K562 (cell line): ENCODE measurements around the gene FAM219A. TPM values are rescaled to one million over a fixed set of nuclear protein-coding genes. Genes with fewer than 3 reads are reported as not detected.

Experiments used
- ATAC-seq: fragments of 200-7000 bp; cut with Tn5 transposase; 3 replicates; pipeline ENCODE4 v1.9.1; 2020; ENCODE audit warnings: moderate library complexity
- BruUV-seq: library from RNA; stranded (reverse); fragments of 400-500 nt; replicated peaks from 2 replicates; lab custom pipeline; 2021; lab: Mats Ljungman, UMichigan
- CTCF ChIA-PET: fragments of 300-600 bp; formaldehyde crosslinking; extraction: SDS; loops from one replicate; lab custom pipeline; 2021; ENCODE audit warnings: low intra/inter-chr PET ratio; lab: Yijun Ruan, JAX
- POLR2A ChIA-PET: fragments of 300-600, 350-650 bp; sonication (Branson Sonifier 250); formaldehyde crosslinking; extraction: SDS; loops from one replicate; lab custom pipeline; 2021; ENCODE audit warnings: antibody characterized with exemption, inconsistent platforms; lab: Yijun Ruan, JAX
- DNase-seq, 4 experiments: peaks; one replicate each; pipeline versions ENCODE4 v3.0.0 to v3.0.0-alpha.2; 2011 to 2018; ENCODE audit warnings: low spot score in 3 of 4, mixed read lengths in 3 of 4; ENCODE audit errors: extremely low read depth in 1 of 4
- FAIRE-seq: peaks from 2 replicates; lab custom pipeline; 2011; peaks lifted over from hg19 to GRCh38; lab: Jason Lieb, UNC
- H2AFZ ChIP-seq: 2 replicates; pipeline ENCODE4 v1.6.0; 2011; ENCODE audit warnings: low read depth, low read length, control low read depth, inconsistent platforms
- H3K27ac ChIP-seq: fragments of 200-600 bp; 3 replicates; pipeline ENCODE4 v1.8.0; 2011; ENCODE audit warnings: low read depth, mild to moderate bottlenecking, control low read depth, inconsistent platforms, low read length, moderate library complexity, mixed read lengths; ENCODE audit errors: extremely low read depth
- H3K27me3 ChIP-seq, 2 experiments: fragments of 300-600 bp in 1 of 2; 2 replicates in 1 of 2; 3 replicates in 1 of 2; pipeline versions ENCODE4 v1.6.0 to v1.8.0; 2011; ENCODE audit warnings: inconsistent platforms in 2 of 2, low read length in 2 of 2, mild to moderate bottlenecking in 1 of 2, mixed read lengths in 1 of 2, moderate library complexity in 1 of 2; ENCODE audit not compliant: control insufficient read depth in 2 of 2, insufficient read depth in 2 of 2
- H3K36me3 ChIP-seq: fragments of 300-600 bp; 3 replicates; pipeline ENCODE4 v1.8.0; 2011; ENCODE audit warnings: mild to moderate bottlenecking, low read length, inconsistent platforms; ENCODE audit not compliant: control insufficient read depth, insufficient read depth
- H3K4me1 ChIP-seq, 2 experiments: fragments of 200-600 bp in 1 of 2; replicated peaks in 1 of 2; 2 replicates in 1 of 2; 3 replicates in 1 of 2; pipeline versions ENCODE4 v1.5.1 to v1.8.0; 2011; ENCODE audit warnings: inconsistent platforms in 2 of 2, low read length in 2 of 2, mild to moderate bottlenecking in 1 of 2, mixed read lengths in 1 of 2, moderate library complexity in 1 of 2; ENCODE audit not compliant: control insufficient read depth in 2 of 2, insufficient read depth in 2 of 2
- H3K4me2 ChIP-seq: 2 replicates; pipeline ENCODE4 v1.6.1; 2011; ENCODE audit warnings: low read length, control low read depth, inconsistent platforms, mixed read lengths; ENCODE audit not compliant: insufficient read depth
- H3K4me3 ChIP-seq: fragments of 200-600 bp; sonication (generic), shearing (Covaris generic); 2 replicates; pipeline ENCODE4 v1.5.1; 2016; ENCODE audit warnings: control low read depth, inconsistent platforms
- H3K79me2 ChIP-seq: fragments of 200-600 bp; 3 replicates; pipeline ENCODE4 v1.8.0; 2011; ENCODE audit warnings: low read length, inconsistent platforms; ENCODE audit not compliant: control insufficient read depth, insufficient read depth
- H3K9ac ChIP-seq, 2 experiments: 2 replicates each; pipeline versions ENCODE4 v1.6.0 to v1.6.1; 2011; ENCODE audit warnings: low read depth in 2 of 2, low read length in 2 of 2, control low read depth in 1 of 2, inconsistent platforms in 1 of 2, mild to moderate bottlenecking in 1 of 2, mixed read lengths in 1 of 2; ENCODE audit not compliant: insufficient read depth in 1 of 2
- H3K9me1 ChIP-seq: one replicate; pipeline ENCODE4 v1.6.0; 2011; ENCODE audit warnings: inconsistent platforms, mild to moderate bottlenecking, low read length, moderate library complexity; ENCODE audit not compliant: control insufficient read depth, insufficient read depth
- H3K9me3 ChIP-seq: replicated peaks from 2 replicates; pipeline ENCODE4 v1.5.1; 2011; ENCODE audit warnings: low read depth, low read length, inconsistent platforms; ENCODE audit not compliant: control insufficient read depth, insufficient read depth
- H4K20me1 ChIP-seq: replicated peaks from 2 replicates; pipeline ENCODE4 v1.6.1; 2011; ENCODE audit warnings: low read length, inconsistent platforms, mixed read lengths; ENCODE audit not compliant: control insufficient read depth, insufficient read depth
- DIDO1 ChIP-seq: fragments of 450-650 bp; IDR thresholded peaks from 2 replicates; pipeline ENCODE4 v1.6.1; 2016; ENCODE audit warnings: low read depth, missing biosample characterization, missing genetic modification characterization
- EGR1 ChIP-seq: fragments of 450-650 bp; conservative IDR thresholded peaks from 2 replicates; pipeline ENCODE4 v1.6.1; 2017; ENCODE audit warnings: mild to moderate bottlenecking
- EHMT2 ChIP-seq: fragments of 450-650 bp; IDR thresholded peaks from 2 replicates; pipeline ENCODE4 v1.6.1; 2018; ENCODE audit warnings: antibody characterized with exemption
- ETS1 ChIP-seq: conservative IDR thresholded peaks from 2 replicates; pipeline ENCODE4 v1.6.1; 2011; ENCODE audit warnings: low read depth, mild to moderate bottlenecking, low read length; ENCODE audit not compliant: control insufficient read depth
- HDAC1 ChIP-seq, 2 experiments: fragments of 450-650 bp; IDR thresholded peaks; 2 replicates each; pipeline ENCODE4 v1.6.1; 2016 to 2017; ENCODE audit warnings: inconsistent platforms in 1 of 2, mild to moderate bottlenecking in 1 of 2, moderate library complexity in 1 of 2
- LCOR ChIP-seq: sonication (generic); formaldehyde crosslinking; IDR thresholded peaks from 2 replicates; pipeline ENCODE4 v1.8.0; 2022; ENCODE audit warnings: mild to moderate bottlenecking, missing genetic modification reagents
- MEIS2 ChIP-seq: fragments of 450-650 bp; IDR thresholded peaks from 2 replicates; pipeline ENCODE4 v1.6.1; 2014; ENCODE audit warnings: mild to moderate bottlenecking; ENCODE audit not compliant: partially characterized antibody
- MTA3 ChIP-seq: fragments of 450-650 bp; formaldehyde crosslinking; IDR thresholded peaks from 2 replicates; pipeline ENCODE4 v1.6.1; 2017; ENCODE audit warnings: mild to moderate bottlenecking, borderline replicate concordance
- NCOA2 ChIP-seq, 2 experiments: fragments of 450-650 bp; IDR thresholded peaks; 2 replicates each; pipeline ENCODE4 v1.6.1; 2018; ENCODE audit warnings: mild to moderate bottlenecking in 2 of 2, moderate library complexity in 1 of 2; ENCODE audit not compliant: partially characterized antibody in 2 of 2
- NCOR1 ChIP-seq: fragments of 450-650 bp; IDR thresholded peaks from 2 replicates; pipeline ENCODE4 v1.6.1; 2016; ENCODE audit warnings: mild to moderate bottlenecking, moderate library complexity
- NFIC ChIP-seq: fragments of 450-650 bp; IDR thresholded peaks from 2 replicates; pipeline ENCODE4 v1.6.1; 2017; ENCODE audit warnings: mild to moderate bottlenecking, inconsistent platforms
- NR2C2 ChIP-seq, 2 experiments: fragments of 200-800 bp in 1 of 2; sonication (Bioruptor generic) in 1 of 2; sonication (generic) in 1 of 2; formaldehyde crosslinking in 1 of 2; IDR thresholded peaks; 2 replicates each; pipeline versions ENCODE4 v1.6.1 to v1.8.0; 2016 to 2022; ENCODE audit warnings: mild to moderate bottlenecking in 1 of 2, missing compliant biosample characterization in 1 of 2, missing genetic modification characterization in 1 of 2, missing genetic modification reagents in 1 of 2
- PML ChIP-seq: IDR thresholded peaks from 2 replicates; pipeline ENCODE4 v1.6.1; 2012; ENCODE audit warnings: low read length, inconsistent platforms
- POLR3G ChIP-seq: IDR thresholded peaks from 2 replicates; pipeline ENCODE4 v1.6.1; 2011; ENCODE audit not compliant: insufficient read length, insufficient replicate concordance; ENCODE audit errors: extremely low read depth
- RFX5 ChIP-seq: IDR thresholded peaks from 2 replicates; pipeline ENCODE4 v1.6.1; 2011; ENCODE audit warnings: low read depth, mild to moderate bottlenecking, improper control_type of control experiment, low read length
- SIN3B ChIP-seq: fragments of 450-650 bp; IDR thresholded peaks from 2 replicates; pipeline ENCODE4 v1.6.1; 2017; ENCODE audit warnings: low read depth, mild to moderate bottlenecking, moderate library complexity
- SLC30A9 ChIP-seq: fragments of 250-450 bp; sonication (Bioruptor Pico); IDR thresholded peaks from 2 replicates; pipeline ENCODE4 v1.8.0; 2022; ENCODE audit warnings: mild to moderate bottlenecking, moderate library complexity
- SMARCA4 ChIP-seq: fragments of 450-650 bp; IDR thresholded peaks from 2 replicates; pipeline ENCODE4 v1.6.1; 2016
- SREBF1 ChIP-seq: fragments of 150-350 bp; IDR thresholded peaks from 2 replicates; pipeline ENCODE4 v1.6.1; 2014; ENCODE audit warnings: antibody characterized with exemption, low read depth, low read length, borderline replicate concordance
- XRCC5 ChIP-seq: fragments of 200-400 bp; formaldehyde crosslinking; IDR thresholded peaks from 2 replicates; pipeline ENCODE4 v1.6.1; 2017; ENCODE audit warnings: low read depth, mild to moderate bottlenecking, low read length
- ZNF121 ChIP-seq: sonication (generic); formaldehyde crosslinking; conservative IDR thresholded peaks from 2 replicates; pipeline ENCODE4 v1.8.0; 2022; ENCODE audit warnings: missing genetic modification reagents
- ZNF316 ChIP-seq: fragments of 450-650 bp; IDR thresholded peaks from 2 replicates; pipeline ENCODE4 v1.6.1; 2016
- ZNF551 ChIP-seq: fragments of 250-450 bp; sonication (Bioruptor Pico); IDR thresholded peaks from 2 replicates; pipeline ENCODE4 v1.5.0; 2021; ENCODE audit warnings: mild to moderate bottlenecking, moderate library complexity
- WGBS: fragments of 100-300 bp; shearing (Covaris generic); methylation state at CpG from one replicate; pipeline ENCODE4 v1.1.6; 2016; ENCODE audit warnings: low coverage, mixed read lengths; ENCODE audit not compliant: insufficient coverage; ENCODE audit errors: missing lambda C conversion rate; 5-methylcytosine and 5-hydroxymethylcytosine counted together
- in situ Hi-C: fragments of 300-500 bp; cut with MboI; formaldehyde crosslinking; loops from 4 replicates; pipeline ENCODE4 v1.15.0; 2018; ENCODE audit warnings: inconsistent platforms, mixed read lengths
- intact Hi-C: fragments of 100-400 bp; cut with micrococcal nuclease; formaldehyde crosslinking; loops from 2 replicates; pipeline ENCODE4 v1.14.2; 2022
- polyA plus RNA-seq, 8 experiments: library from polyadenylated mRNA; depleted of rRNA in 4 of 8; stranded (reverse) in 5 of 8; unstranded in 3 of 8; fragments of >200 nt; fragmentation: Nextera tagmentation in 2 of 8; fragmentation: Illumina TruSeq in 1 of 8; extraction: Ambion mirVana in 2 of 8; extraction: Trizol in 1 of 8; gene quantifications; 2 replicates each; pipeline versions ENCODE4 v1.2.1 to v1.2.3, GENCODE V29; 2011 to 2014; ENCODE audit warnings: inconsistent platforms in 1 of 8, missing spikeins in 1 of 8
- total RNA-seq, 7 experiments: library from RNA; depleted of rRNA in 6 of 7; stranded (reverse); fragments of >200 nt in 6 of 7; fragmentation: Illumina TruSeq in 2 of 7; extraction: Trizol in 2 of 7; gene quantifications; 2 replicates each; pipeline versions ENCODE4 v1.2.1 to v1.2.3, GENCODE V29; 2011 to 2021; ENCODE audit warnings: low replicate concordance in 1 of 7
- TF ChIP-seq, protein P1 (sequence below), 2 experiments: IDR thresholded peaks; 2 replicates each; pipeline ENCODE4 v1.6.1; 2012; ENCODE audit warnings: improper control_type of control experiment in 2 of 2, low read depth in 2 of 2, low read length in 2 of 2, borderline replicate concordance in 1 of 2

FAM219A gene
- total and polyA plus RNA-seq, 9 of the 15 experiments (the other 6 are each of a cell fraction or from before 2014, with no cell fraction given), result 0.63 to 8.6 (median 2.9) TPM

DNA sequence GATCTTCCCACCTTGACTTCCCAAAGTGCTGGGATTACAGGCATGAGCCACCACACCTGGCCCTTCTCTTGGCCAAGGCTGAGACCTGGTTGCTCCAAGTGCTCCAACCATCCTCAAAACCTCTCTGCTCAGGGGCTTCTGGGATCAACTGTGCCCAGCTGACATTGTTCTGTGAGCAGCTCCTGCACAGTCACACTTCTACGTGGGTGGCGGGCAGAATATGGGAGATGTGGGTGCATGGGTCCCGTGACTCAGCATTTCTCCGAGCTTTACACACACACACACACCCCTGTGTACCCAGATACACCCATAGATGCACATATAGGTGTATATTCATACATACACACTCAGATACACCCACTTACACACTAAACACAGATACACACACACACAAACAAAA is 71.1 kb downstream of the FAM219A start:
- H3K9me1 ChIP-seq, result no peaks in the 10 kb centered on the region
- intact Hi-C loops, result no loop called here
- peaks cover 0 to 4% of the 10 kb centered on the region in 2 experiments; a peak in 2 of 5 replicates for H3K4me1 ChIP-seq
- H2AFZ ChIP-seq, result no peak overlapping the region
- in situ Hi-C loops, result no loop called here
- no peaks in the 10 kb centered on the region for H3K36me3 ChIP-seq
- H3K9ac ChIP-seq, result no peak overlapping the region
- no TSS peak for BruUV-seq
- WGBS, result 21% methylated on average over 4 of the region's 4 CpGs
- no peak overlapping the region for H3K4me2 ChIP-seq
- ChIA-PET CTCF (no interaction called here), POLR2A (no interaction called here)
- no peaks in the 10 kb centered on the region for H3K9me3 ChIP-seq
- no peaks in the 10 kb centered on the region for H3K27me3 ChIP-seq
- no peaks in the 10 kb centered on the region for H3K79me2 ChIP-seq
- no peak overlapping the region for H3K27ac ChIP-seq
- FAIRE-seq, result no peak
- no peak for ATAC-seq
- no peaks in the 10 kb centered on the region for H4K20me1 ChIP-seq
- H3K4me3 ChIP-seq, result no peak overlapping the region
- peak in 1 of 4 experiments; percentile 11 for DNase-seq
- no peak for TF ChIP-seq DIDO1 (tag)
- no peak for TF ChIP-seq SLC30A9 (CRISPR knock-in tag)
- no peak for TF ChIP-seq ZNF551 (CRISPR knock-in tag)
- no peak for TF ChIP-seq NFIC
- peak; percentile 64 for TF ChIP-seq ZNF316
- TF ChIP-seq EHMT2, result no peak
- no peak for TF ChIP-seq SREBF1
- no peak for TF ChIP-seq MTA3
- TF ChIP-seq XRCC5, result no peak
- no peak for TF ChIP-seq NCOR1
- TF ChIP-seq EGR1, result peak; percentile 56
- no peak for TF ChIP-seq NR2C2 (CRISPR knock-in tag; IDR thresholded peaks at IDR 0.05)
- no peak for TF ChIP-seq NR2C2 (tag; IDR thresholded peaks at IDR 0.05)
- no peak for TF ChIP-seq SMARCA4
- no peak for TF ChIP-seq ZNF121 (CRISPR knock-in tag)
- no peak for TF ChIP-seq HDAC1 (IDR thresholded peaks at IDR 0.05)
- TF ChIP-seq LCOR (CRISPR knock-in tag), result no peak
- TF ChIP-seq RFX5, result no peak
- TF ChIP-seq NCOA2 (IDR thresholded peaks at IDR 0.05; ENCODE audit: partially characterized antibody in 2 of 2), result no peak
- no peak for TF ChIP-seq ETS1
- TF ChIP-seq PML, result no peak
- no peak for TF ChIP-seq POLR3G
- TF ChIP-seq, protein P1, sequence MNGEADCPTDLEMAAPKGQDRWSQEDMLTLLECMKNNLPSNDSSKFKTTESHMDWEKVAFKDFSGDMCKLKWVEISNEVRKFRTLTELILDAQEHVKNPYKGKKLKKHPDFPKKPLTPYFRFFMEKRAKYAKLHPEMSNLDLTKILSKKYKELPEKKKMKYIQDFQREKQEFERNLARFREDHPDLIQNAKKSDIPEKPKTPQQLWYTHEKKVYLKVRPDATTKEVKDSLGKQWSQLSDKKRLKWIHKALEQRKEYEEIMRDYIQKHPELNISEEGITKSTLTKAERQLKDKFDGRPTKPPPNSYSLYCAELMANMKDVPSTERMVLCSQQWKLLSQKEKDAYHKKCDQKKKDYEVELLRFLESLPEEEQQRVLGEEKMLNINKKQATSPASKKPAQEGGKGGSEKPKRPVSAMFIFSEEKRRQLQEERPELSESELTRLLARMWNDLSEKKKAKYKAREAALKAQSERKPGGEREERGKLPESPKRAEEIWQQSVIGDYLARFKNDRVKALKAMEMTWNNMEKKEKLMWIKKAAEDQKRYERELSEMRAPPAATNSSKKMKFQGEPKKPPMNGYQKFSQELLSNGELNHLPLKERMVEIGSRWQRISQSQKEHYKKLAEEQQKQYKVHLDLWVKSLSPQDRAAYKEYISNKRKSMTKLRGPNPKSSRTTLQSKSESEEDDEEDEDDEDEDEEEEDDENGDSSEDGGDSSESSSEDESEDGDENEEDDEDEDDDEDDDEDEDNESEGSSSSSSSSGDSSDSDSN (IDR thresholded peaks at IDR 0.05; ENCODE audit: borderline replicate concordance in 1 of 2, low read depth in 2 of 2, low read length in 2 of 2), result no peak
- no peak for TF ChIP-seq SIN3B
- TF ChIP-seq MEIS2, result no peak
